Endothelial cell of umbilical vein (primary cell): ENCODE measurements around the gene RAB40B.

Experiments used
- CTCF ChIP-seq, 2 donors: IDR thresholded peaks; 1 replicate in 1 of 2; 2 replicates in 1 of 2; pipeline ENCODE4 v1.5.1; 2011; ENCODE audit warnings: low read length in 2 of 2, mild to moderate bottlenecking in 2 of 2, moderate library complexity in 2 of 2, control low read depth in 1 of 2, inconsistent platforms in 1 of 2, low read depth in 1 of 2; ENCODE audit not compliant: insufficient read depth in 1 of 2; ENCODE audit errors: extremely low read depth in 1 of 2
- EZH2 ChIP-seq: IDR thresholded peaks from 2 replicates; pipeline ENCODE4 v1.6.1; 2012; ENCODE audit warnings: borderline replicate concordance, low read depth, mild to moderate bottlenecking, moderate library complexity, low read length, inconsistent platforms; ENCODE audit not compliant: severe bottlenecking
- MAX ChIP-seq: IDR thresholded peaks from 2 replicates; pipeline ENCODE4 v1.6.1; 2011; ENCODE audit not compliant: insufficient read depth, insufficient read length
- MYC ChIP-seq: IDR thresholded peaks from one replicate; pipeline ENCODE4 v1.6.1; 2011; ENCODE audit warnings: mild to moderate bottlenecking, low read depth, low read length
- POLR2A ChIP-seq: IDR thresholded peaks from 2 replicates; pipeline ENCODE4 v1.6.1; 2012; ENCODE audit warnings: low read depth, mild to moderate bottlenecking, control low read depth, low read length
- POLR2AphosphoS5 ChIP-seq: IDR thresholded peaks from 2 replicates; pipeline ENCODE4 v1.6.1; 2012; ENCODE audit warnings: low read depth, mild to moderate bottlenecking, control low read depth, low read length, moderate library complexity; ENCODE audit not compliant: insufficient read depth

GRCh38 chr17:82661717-82662683 lies 36.5 kb downstream of the RAB40B start:
- TF ChIP-seq POLR2AphosphoS5 = no peak
- TF ChIP-seq CTCF (IDR thresholded peaks at IDR 0.05; ENCODE audit: extremely low read depth in 1 of 2, insufficient read depth in 1 of 2, low read depth in 1 of 2, low read length in 2 of 2) = no peak
- TF ChIP-seq EZH2 = no peak
- no peak for TF ChIP-seq MAX
- no peak for TF ChIP-seq MYC
- TF ChIP-seq POLR2A = no peak
